Mammary epithelial cell (primary cell): ENCODE measurements around the gene TAC4.

ENCODE experiments used
- CTCF ChIP-seq, 2 donors: IDR thresholded peaks in 1 of 2; conservative IDR thresholded peaks in 1 of 2; 2 replicates each; pipeline ENCODE4 v1.5.1; 2011 to 2012; ENCODE audit warnings: inconsistent platforms in 2 of 2, low read length in 2 of 2, mild to moderate bottlenecking in 2 of 2, control low read depth in 1 of 2, low read depth in 1 of 2; ENCODE audit not compliant: insufficient read depth in 1 of 2; ENCODE audit errors: extremely low read depth in 1 of 2
- EZH2 ChIP-seq: IDR thresholded peaks from 2 replicates; pipeline ENCODE4 v1.6.1; 2012; ENCODE audit warnings: low read length, inconsistent platforms, borderline replicate concordance

- TF ChIP-seq CTCF (conservative IDR thresholded peaks at IDR 0.05 in 1 of 2, IDR thresholded peaks at IDR 0.05 in 1 of 2; ENCODE audit: extremely low read depth in 1 of 2, insufficient read depth in 1 of 2, low read depth in 1 of 2, low read length in 2 of 2), result no peak
- no peak for TF ChIP-seq EZH2
Observed at GRCh38 chr17:49886036-49886435, 38.2 kb upstream of the TAC4 start.
